K562 (cell line): ENCODE data around the gene NAPEPLD. TPM values are rescaled to one million over a fixed set of nuclear protein-coding genes. Genes with fewer than 3 reads are reported as not detected.
"Not testable (repeated sequence)": the region's sequence is repeated elsewhere in the genome, so short reads cannot be mapped to it uniquely, and the experiment has no call there.

Experiments used
- ATAC-seq: fragments of 200-7000 bp; cut with Tn5 transposase; 3 replicates; pipeline ENCODE4 v1.9.1; 2020; ENCODE audit warnings: moderate library complexity
- BruUV-seq: library from RNA; stranded (reverse); fragments of 400-500 nt; replicated peaks from 2 replicates; lab custom pipeline; 2021; lab: Mats Ljungman, UMichigan
- CTCF ChIA-PET: fragments of 300-600 bp; formaldehyde crosslinking; extraction: SDS; loops from one replicate; lab custom pipeline; 2021; ENCODE audit warnings: low intra/inter-chr PET ratio; lab: Yijun Ruan, JAX
- POLR2A ChIA-PET: fragments of 300-600, 350-650 bp; sonication (Branson Sonifier 250); formaldehyde crosslinking; extraction: SDS; loops from one replicate; lab custom pipeline; 2021; ENCODE audit warnings: antibody characterized with exemption, inconsistent platforms; lab: Yijun Ruan, JAX
- DNase-seq, 4 experiments: peaks; one replicate each; pipeline versions ENCODE4 v3.0.0 to v3.0.0-alpha.2; 2011 to 2018; ENCODE audit warnings: low spot score in 3 of 4, mixed read lengths in 3 of 4; ENCODE audit errors: extremely low read depth in 1 of 4
- FAIRE-seq: peaks from 2 replicates; lab custom pipeline; 2011; peaks lifted over from hg19 to GRCh38; lab: Jason Lieb, UNC
- H2AFZ ChIP-seq: 2 replicates; pipeline ENCODE4 v1.6.0; 2011; ENCODE audit warnings: low read depth, low read length, control low read depth, inconsistent platforms
- H3K27ac ChIP-seq: fragments of 200-600 bp; 3 replicates; pipeline ENCODE4 v1.8.0; 2011; ENCODE audit warnings: low read depth, mild to moderate bottlenecking, control low read depth, inconsistent platforms, low read length, moderate library complexity, mixed read lengths; ENCODE audit errors: extremely low read depth
- H3K27me3 ChIP-seq, 2 experiments: fragments of 300-600 bp in 1 of 2; 2 replicates in 1 of 2; 3 replicates in 1 of 2; pipeline versions ENCODE4 v1.6.0 to v1.8.0; 2011; ENCODE audit warnings: inconsistent platforms in 2 of 2, low read length in 2 of 2, mild to moderate bottlenecking in 1 of 2, mixed read lengths in 1 of 2, moderate library complexity in 1 of 2; ENCODE audit not compliant: control insufficient read depth in 2 of 2, insufficient read depth in 2 of 2
- H3K36me3 ChIP-seq: fragments of 300-600 bp; 3 replicates; pipeline ENCODE4 v1.8.0; 2011; ENCODE audit warnings: mild to moderate bottlenecking, low read length, inconsistent platforms; ENCODE audit not compliant: control insufficient read depth, insufficient read depth
- H3K4me1 ChIP-seq, 2 experiments: fragments of 200-600 bp in 1 of 2; replicated peaks in 1 of 2; 2 replicates in 1 of 2; 3 replicates in 1 of 2; pipeline versions ENCODE4 v1.5.1 to v1.8.0; 2011; ENCODE audit warnings: inconsistent platforms in 2 of 2, low read length in 2 of 2, mild to moderate bottlenecking in 1 of 2, mixed read lengths in 1 of 2, moderate library complexity in 1 of 2; ENCODE audit not compliant: control insufficient read depth in 2 of 2, insufficient read depth in 2 of 2
- H3K4me2 ChIP-seq: 2 replicates; pipeline ENCODE4 v1.6.1; 2011; ENCODE audit warnings: low read length, control low read depth, inconsistent platforms, mixed read lengths; ENCODE audit not compliant: insufficient read depth
- H3K4me3 ChIP-seq: fragments of 200-600 bp; sonication (generic), shearing (Covaris generic); 2 replicates; pipeline ENCODE4 v1.5.1; 2016; ENCODE audit warnings: control low read depth, inconsistent platforms
- H3K79me2 ChIP-seq: fragments of 200-600 bp; 3 replicates; pipeline ENCODE4 v1.8.0; 2011; ENCODE audit warnings: low read length, inconsistent platforms; ENCODE audit not compliant: control insufficient read depth, insufficient read depth
- H3K9ac ChIP-seq, 2 experiments: 2 replicates each; pipeline versions ENCODE4 v1.6.0 to v1.6.1; 2011; ENCODE audit warnings: low read depth in 2 of 2, low read length in 2 of 2, control low read depth in 1 of 2, inconsistent platforms in 1 of 2, mild to moderate bottlenecking in 1 of 2, mixed read lengths in 1 of 2; ENCODE audit not compliant: insufficient read depth in 1 of 2
- H3K9me1 ChIP-seq: one replicate; pipeline ENCODE4 v1.6.0; 2011; ENCODE audit warnings: inconsistent platforms, mild to moderate bottlenecking, low read length, moderate library complexity; ENCODE audit not compliant: control insufficient read depth, insufficient read depth
- H3K9me3 ChIP-seq: replicated peaks from 2 replicates; pipeline ENCODE4 v1.5.1; 2011; ENCODE audit warnings: low read depth, low read length, inconsistent platforms; ENCODE audit not compliant: control insufficient read depth, insufficient read depth
- H4K20me1 ChIP-seq: replicated peaks from 2 replicates; pipeline ENCODE4 v1.6.1; 2011; ENCODE audit warnings: low read length, inconsistent platforms, mixed read lengths; ENCODE audit not compliant: control insufficient read depth, insufficient read depth
- C11orf30 ChIP-seq: fragments of 450-650 bp; IDR thresholded peaks from 2 replicates; pipeline ENCODE4 v1.6.1; 2016; ENCODE audit warnings: low read depth, mild to moderate bottlenecking
- HNRNPL ChIP-seq: fragments of 200-400 bp; formaldehyde crosslinking; IDR thresholded peaks from 2 replicates; pipeline ENCODE4 v1.6.1; 2017; ENCODE audit warnings: low read depth, mild to moderate bottlenecking, low read length
- MAFF ChIP-seq: IDR thresholded peaks from 2 replicates; pipeline ENCODE4 v1.6.1; 2012; ENCODE audit warnings: low read length, improper control_type of control experiment
- MAFG ChIP-seq: fragments of 450-650 bp; conservative IDR thresholded peaks from 2 replicates; pipeline ENCODE4 v1.6.1; 2016; ENCODE audit warnings: missing genetic modification characterization, missing compliant biosample characterization
- MAFK ChIP-seq: IDR thresholded peaks from 2 replicates; pipeline ENCODE4 v1.6.1; 2011; ENCODE audit warnings: low read length, improper control_type of control experiment
- XRCC5 ChIP-seq: fragments of 200-400 bp; formaldehyde crosslinking; IDR thresholded peaks from 2 replicates; pipeline ENCODE4 v1.6.1; 2017; ENCODE audit warnings: low read depth, mild to moderate bottlenecking, low read length
- ZNF316 ChIP-seq: fragments of 450-650 bp; IDR thresholded peaks from 2 replicates; pipeline ENCODE4 v1.6.1; 2016
- ZNF766 ChIP-seq: fragments of 200-800 bp; sonication (Bioruptor generic); conservative IDR thresholded peaks from 2 replicates; pipeline ENCODE4 v1.6.1; 2016; ENCODE audit warnings: missing genetic modification characterization, missing compliant biosample characterization
- WGBS: fragments of 100-300 bp; shearing (Covaris generic); methylation state at CpG from one replicate; pipeline ENCODE4 v1.1.6; 2016; ENCODE audit warnings: low coverage, mixed read lengths; ENCODE audit not compliant: insufficient coverage; ENCODE audit errors: missing lambda C conversion rate; 5-methylcytosine and 5-hydroxymethylcytosine counted together
- in situ Hi-C: fragments of 300-500 bp; cut with MboI; formaldehyde crosslinking; loops from 4 replicates; pipeline ENCODE4 v1.15.0; 2018; ENCODE audit warnings: inconsistent platforms, mixed read lengths
- intact Hi-C: fragments of 100-400 bp; cut with micrococcal nuclease; formaldehyde crosslinking; loops from 2 replicates; pipeline ENCODE4 v1.14.2; 2022
- polyA plus RNA-seq, 8 experiments: library from polyadenylated mRNA; depleted of rRNA in 4 of 8; stranded (reverse) in 5 of 8; unstranded in 3 of 8; fragments of >200 nt; fragmentation: Nextera tagmentation in 2 of 8; fragmentation: Illumina TruSeq in 1 of 8; extraction: Ambion mirVana in 2 of 8; extraction: Trizol in 1 of 8; gene quantifications; 2 replicates each; pipeline versions ENCODE4 v1.2.1 to v1.2.3, GENCODE V29; 2011 to 2014; ENCODE audit warnings: inconsistent platforms in 1 of 8, missing spikeins in 1 of 8
- total RNA-seq, 7 experiments: library from RNA; depleted of rRNA in 6 of 7; stranded (reverse); fragments of >200 nt in 6 of 7; fragmentation: Illumina TruSeq in 2 of 7; extraction: Trizol in 2 of 7; gene quantifications; 2 replicates each; pipeline versions ENCODE4 v1.2.1 to v1.2.3, GENCODE V29; 2011 to 2021; ENCODE audit warnings: low replicate concordance in 1 of 7

The NAPEPLD gene
- total and polyA plus RNA-seq, 9 of the 15 experiments (the other 6 are each of a cell fraction or from before 2014, with no cell fraction given), result 3.2 to 11.0 (median 7.5) TPM

DNA sequence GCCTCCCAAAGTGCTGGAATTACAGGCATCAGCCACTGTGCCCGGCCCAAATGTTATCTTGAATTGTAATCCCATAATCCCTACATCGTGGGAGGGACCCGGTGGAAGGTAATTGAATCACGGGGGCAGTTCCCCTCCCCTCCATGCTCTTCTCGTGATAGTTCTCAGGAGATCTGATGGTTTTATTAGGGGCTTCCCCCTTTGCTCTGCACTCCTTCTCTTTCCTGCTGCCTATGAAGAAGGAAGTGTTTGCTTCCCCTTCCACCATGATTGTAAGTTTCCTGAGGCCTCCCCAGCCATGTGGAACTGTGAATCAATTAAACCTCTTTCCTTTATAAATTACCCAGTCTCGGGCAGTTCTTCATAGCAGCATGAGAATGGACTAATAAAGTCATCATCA is 70.7 kb downstream of the NAPEPLD start:
- H2AFZ ChIP-seq, POLR2A ChIA-PET, H3K9ac ChIP-seq, H3K9me3 ChIP-seq, H3K27ac ChIP-seq, H3K4me2 ChIP-seq, H3K4me3 ChIP-seq, FAIRE-seq, CTCF ChIA-PET, H3K27me3 ChIP-seq, H4K20me1 ChIP-seq, intact Hi-C loops, BruUV-seq, ATAC-seq, H3K4me1 ChIP-seq, DNase-seq, H3K9me1 ChIP-seq, in situ Hi-C loops: not testable (repeated sequence)
- 0 out of 2 replicates have a peak, but pooled peaks have one; percentile 34 for TF ChIP-seq ZNF766 (CRISPR knock-in tag)
- Histone ChIP-seq H3K79me2 (peaks cover 51% of the 10 kb centered on the region), H3K36me3 (peaks cover 38% of the 10 kb centered on the region; the same call in 2 of the 3 replicates)
- 38% methylated on average over 5 of the region's 6 CpGs for WGBS

DNA sequence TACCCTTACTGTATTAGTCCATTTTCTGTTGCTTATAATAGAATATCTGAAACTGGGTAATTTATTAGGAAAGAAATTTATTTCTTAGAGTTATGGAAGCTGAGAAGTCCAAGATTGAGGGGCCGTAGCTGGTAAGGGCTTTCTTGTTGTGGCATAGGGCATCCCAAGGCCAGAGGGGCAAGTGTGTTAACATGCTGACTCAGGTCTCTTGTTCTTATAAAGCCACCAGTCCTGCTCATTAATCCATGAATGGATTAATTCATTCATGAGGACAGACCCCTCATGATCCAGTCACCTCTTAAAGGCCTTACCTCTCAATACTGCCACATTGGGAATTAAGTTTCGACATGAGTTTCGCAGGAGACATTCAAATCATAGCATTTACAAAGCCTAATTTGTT is 71.6 kb downstream of the NAPEPLD start:
- Histone ChIP-seq H3K4me2 (no peak overlapping the region), H3K9ac (no peak overlapping the region), H2AFZ (no peak overlapping the region), H3K27me3 (no peaks in the 10 kb centered on the region), H3K4me1 (peaks cover 6 to 8% of the 10 kb centered on the region in 2 experiments; a peak in 4 of 5 replicates), H4K20me1 (no peaks in the 10 kb centered on the region), H3K4me3 (no peak overlapping the region), H3K36me3 (peaks cover 30% of the 10 kb centered on the region; the same call in 2 of the 3 replicates), H3K27ac (no peak overlapping the region), H3K9me1 (no peaks in the 10 kb centered on the region), H3K79me2 (peaks cover 51% of the 10 kb centered on the region), H3K9me3 (no peaks in the 10 kb centered on the region)
- in situ Hi-C loops (no loop called here), intact Hi-C loops (no loop called here)
- WGBS, result 94% methylated on average over 3 of the region's 3 CpGs
- DNase-seq (no peak), FAIRE-seq (no peak), ATAC-seq (no peak)
- TF ChIP-seq MAFG (tag) (peak; percentile 54), XRCC5 (no peak), C11orf30 (peak; percentile 77), MAFK (peak; percentile 21; the same call in 1 of the 2 replicates), MAFF (peak; percentile 34; the same call in 1 of the 2 replicates), ZNF316 (peak; percentile 78), HNRNPL (no peak)
- POLR2A ChIA-PET, result no interaction called here
- CTCF ChIA-PET, result no interaction called here
- no TSS peak for BruUV-seq
